Skin epidermis (tissue), 12 donors: ENCODE measurements around the gene DNHD1.
A peak's percentile ranks its signal among the peaks of the same experiment; 100 is the strongest.

ENCODE experiments used
- H3K27ac ChIP-seq, 21 experiments: fragments of 200-600 bp; sonication (generic) in 11 of 21; one replicate each; pipeline ENCODE4 v1.5.0; 2020; ENCODE audit warnings: mild to moderate bottlenecking in 3 of 21, inconsistent platforms in 2 of 21, moderate library complexity in 2 of 21
- H3K4me3 ChIP-seq, 7 experiments: fragments of 200-600 bp; sonication (generic) in 2 of 7; one replicate each; pipeline ENCODE4 v1.5.0; 2020; ENCODE audit warnings: inconsistent platforms in 2 of 7, mild to moderate bottlenecking in 2 of 7, moderate library complexity in 1 of 7

Gene DNHD1

GRCh38 chr11:6618117-6619003 is 121.3 kb downstream of the DNHD1 start:
- Histone ChIP-seq H3K27ac (peak overlapping the region; percentile 34 to 98 (median 92)), H3K4me3 (peak overlapping the region; percentile 60 to 85 (median 80))

- H3K27ac ChIP-seq = peak within 1 kb of the TSS; percentile 34 to 98 (median 92)
- H3K4me3 ChIP-seq = peak within 1 kb of the TSS; percentile 60 to 85 (median 80)
These were observed 122.1 kb downstream of the DNHD1 start, which contains the start of gene TPP1 for GRCh38 chr11:6619004-6619745. Gene TPP1, minus strand, starts transcription at chr11:6619422. Its CDS starts 22 bp downstream, at chr11:6619400.

GRCh38 chr11:6620636-6621035 is 123.6 kb downstream of the DNHD1 start:
- Histone ChIP-seq H3K4me3 (no peak overlapping the region), H3K27ac (peak overlapping the region in 1 of 21 experiments; percentile 7)
